ENCODE measurements around the gene TNF. TPM values are rescaled to one million over a fixed set of nuclear protein-coding genes. Genes with fewer than 3 reads are reported as not detected.
A peak's percentile ranks its signal among the peaks of the same experiment; 100 is the strongest.

Gene TNF
- total RNA-seq, 1 donor from 2014 or later: not detected

DNA sequence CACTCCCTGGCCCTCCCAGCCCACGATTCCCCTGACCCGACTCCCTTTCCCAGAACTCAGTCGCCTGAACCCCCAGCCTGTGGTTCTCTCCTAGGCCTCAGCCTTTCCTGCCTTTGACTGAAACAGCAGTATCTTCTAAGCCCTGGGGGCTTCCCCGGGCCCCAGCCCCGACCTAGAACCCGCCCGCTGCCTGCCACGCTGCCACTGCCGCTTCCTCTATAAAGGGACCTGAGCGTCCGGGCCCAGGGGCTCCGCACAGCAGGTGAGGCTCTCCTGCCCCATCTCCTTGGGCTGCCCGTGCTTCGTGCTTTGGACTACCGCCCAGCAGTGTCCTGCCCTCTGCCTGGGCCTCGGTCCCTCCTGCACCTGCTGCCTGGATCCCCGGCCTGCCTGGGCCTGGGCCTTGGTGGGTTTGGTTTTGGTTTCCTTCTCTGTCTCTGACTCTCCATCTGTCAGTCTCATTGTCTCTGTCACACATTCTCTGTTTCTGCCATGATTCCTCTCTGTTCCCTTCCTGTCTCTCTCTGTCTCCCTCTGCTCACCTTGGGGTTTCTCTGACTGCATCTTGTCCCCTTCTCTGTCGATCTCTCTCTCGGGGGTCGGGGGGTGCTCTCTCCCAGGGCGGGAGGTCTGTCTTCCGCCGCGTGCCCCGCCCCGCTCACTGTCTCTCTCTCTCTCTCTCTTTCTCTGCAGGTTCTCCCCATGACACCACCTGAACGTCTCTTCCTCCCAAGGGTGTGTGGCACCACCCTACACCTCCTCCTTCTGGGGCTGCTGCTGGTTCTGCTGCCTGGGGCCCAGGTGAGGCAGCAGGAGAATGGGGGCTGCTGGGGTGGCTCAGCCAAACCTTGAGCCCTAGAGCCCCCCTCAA is 3.1 kb upstream of the TNF start, which contains the start of gene LTA:
Gene LTA (plus strand): TSS at position 249 of the 871 bp plus-strand sequence. CDS start 454 bp downstream, at position 703.
- no peak for DNase-seq (ENCODE audit: low read depth)

DNA sequence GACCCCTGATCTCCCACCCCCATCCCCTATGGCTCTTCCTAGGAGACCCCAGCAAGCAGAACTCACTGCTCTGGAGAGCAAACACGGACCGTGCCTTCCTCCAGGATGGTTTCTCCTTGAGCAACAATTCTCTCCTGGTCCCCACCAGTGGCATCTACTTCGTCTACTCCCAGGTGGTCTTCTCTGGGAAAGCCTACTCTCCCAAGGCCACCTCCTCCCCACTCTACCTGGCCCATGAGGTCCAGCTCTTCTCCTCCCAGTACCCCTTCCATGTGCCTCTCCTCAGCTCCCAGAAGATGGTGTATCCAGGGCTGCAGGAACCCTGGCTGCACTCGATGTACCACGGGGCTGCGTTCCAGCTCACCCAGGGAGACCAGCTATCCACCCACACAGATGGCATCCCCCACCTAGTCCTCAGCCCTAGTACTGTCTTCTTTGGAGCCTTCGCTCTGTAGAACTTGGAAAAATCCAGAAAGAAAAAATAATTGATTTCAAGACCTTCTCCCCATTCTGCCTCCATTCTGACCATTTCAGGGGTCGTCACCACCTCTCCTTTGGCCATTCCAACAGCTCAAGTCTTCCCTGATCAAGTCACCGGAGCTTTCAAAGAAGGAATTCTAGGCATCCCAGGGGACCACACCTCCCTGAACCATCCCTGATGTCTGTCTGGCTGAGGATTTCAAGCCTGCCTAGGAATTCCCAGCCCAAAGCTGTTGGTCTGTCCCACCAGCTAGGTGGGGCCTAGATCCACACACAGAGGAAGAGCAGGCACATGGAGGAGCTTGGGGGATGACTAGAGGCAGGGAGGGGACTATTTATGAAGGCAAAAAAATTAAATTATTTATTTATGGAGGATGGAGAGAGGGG is 1.9 kb upstream of the TNF start:
- no peak for DNase-seq (ENCODE audit: low read depth)

DNA sequence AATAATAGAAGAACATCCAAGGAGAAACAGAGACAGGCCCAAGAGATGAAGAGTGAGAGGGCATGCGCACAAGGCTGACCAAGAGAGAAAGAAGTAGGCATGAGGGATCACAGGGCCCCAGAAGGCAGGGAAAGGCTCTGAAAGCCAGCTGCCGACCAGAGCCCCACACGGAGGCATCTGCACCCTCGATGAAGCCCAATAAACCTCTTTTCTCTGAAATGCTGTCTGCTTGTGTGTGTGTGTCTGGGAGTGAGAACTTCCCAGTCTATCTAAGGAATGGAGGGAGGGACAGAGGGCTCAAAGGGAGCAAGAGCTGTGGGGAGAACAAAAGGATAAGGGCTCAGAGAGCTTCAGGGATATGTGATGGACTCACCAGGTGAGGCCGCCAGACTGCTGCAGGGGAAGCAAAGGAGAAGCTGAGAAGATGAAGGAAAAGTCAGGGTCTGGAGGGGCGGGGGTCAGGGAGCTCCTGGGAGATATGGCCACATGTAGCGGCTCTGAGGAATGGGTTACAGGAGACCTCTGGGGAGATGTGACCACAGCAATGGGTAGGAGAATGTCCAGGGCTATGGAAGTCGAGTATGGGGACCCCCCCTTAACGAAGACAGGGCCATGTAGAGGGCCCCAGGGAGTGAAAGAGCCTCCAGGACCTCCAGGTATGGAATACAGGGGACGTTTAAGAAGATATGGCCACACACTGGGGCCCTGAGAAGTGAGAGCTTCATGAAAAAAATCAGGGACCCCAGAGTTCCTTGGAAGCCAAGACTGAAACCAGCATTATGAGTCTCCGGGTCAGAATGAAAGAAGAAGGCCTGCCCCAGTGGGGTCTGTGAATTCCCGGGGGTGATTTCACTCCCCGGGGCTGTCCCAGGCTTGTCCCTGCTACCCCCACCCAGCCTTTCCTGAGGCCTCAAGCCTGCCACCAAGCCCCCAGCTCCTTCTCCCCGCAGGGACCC is 981 bp upstream of the TNF start:
- DNase-seq (ENCODE audit: low read depth): no peak

DNA sequence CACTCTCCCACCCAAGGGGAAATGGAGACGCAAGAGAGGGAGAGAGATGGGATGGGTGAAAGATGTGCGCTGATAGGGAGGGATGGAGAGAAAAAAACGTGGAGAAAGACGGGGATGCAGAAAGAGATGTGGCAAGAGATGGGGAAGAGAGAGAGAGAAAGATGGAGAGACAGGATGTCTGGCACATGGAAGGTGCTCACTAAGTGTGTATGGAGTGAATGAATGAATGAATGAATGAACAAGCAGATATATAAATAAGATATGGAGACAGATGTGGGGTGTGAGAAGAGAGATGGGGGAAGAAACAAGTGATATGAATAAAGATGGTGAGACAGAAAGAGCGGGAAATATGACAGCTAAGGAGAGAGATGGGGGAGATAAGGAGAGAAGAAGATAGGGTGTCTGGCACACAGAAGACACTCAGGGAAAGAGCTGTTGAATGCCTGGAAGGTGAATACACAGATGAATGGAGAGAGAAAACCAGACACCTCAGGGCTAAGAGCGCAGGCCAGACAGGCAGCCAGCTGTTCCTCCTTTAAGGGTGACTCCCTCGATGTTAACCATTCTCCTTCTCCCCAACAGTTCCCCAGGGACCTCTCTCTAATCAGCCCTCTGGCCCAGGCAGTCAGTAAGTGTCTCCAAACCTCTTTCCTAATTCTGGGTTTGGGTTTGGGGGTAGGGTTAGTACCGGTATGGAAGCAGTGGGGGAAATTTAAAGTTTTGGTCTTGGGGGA is 754 bp downstream of the TNF start:
- no peak for DNase-seq (ENCODE audit: low read depth)

DNA sequence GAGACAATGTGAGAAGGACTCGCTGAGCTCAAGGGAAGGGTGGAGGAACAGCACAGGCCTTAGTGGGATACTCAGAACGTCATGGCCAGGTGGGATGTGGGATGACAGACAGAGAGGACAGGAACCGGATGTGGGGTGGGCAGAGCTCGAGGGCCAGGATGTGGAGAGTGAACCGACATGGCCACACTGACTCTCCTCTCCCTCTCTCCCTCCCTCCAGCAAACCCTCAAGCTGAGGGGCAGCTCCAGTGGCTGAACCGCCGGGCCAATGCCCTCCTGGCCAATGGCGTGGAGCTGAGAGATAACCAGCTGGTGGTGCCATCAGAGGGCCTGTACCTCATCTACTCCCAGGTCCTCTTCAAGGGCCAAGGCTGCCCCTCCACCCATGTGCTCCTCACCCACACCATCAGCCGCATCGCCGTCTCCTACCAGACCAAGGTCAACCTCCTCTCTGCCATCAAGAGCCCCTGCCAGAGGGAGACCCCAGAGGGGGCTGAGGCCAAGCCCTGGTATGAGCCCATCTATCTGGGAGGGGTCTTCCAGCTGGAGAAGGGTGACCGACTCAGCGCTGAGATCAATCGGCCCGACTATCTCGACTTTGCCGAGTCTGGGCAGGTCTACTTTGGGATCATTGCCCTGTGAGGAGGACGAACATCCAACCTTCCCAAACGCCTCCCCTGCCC is 1.7 kb downstream of the TNF start:
- no peak for DNase-seq (ENCODE audit: low read depth)

DNA sequence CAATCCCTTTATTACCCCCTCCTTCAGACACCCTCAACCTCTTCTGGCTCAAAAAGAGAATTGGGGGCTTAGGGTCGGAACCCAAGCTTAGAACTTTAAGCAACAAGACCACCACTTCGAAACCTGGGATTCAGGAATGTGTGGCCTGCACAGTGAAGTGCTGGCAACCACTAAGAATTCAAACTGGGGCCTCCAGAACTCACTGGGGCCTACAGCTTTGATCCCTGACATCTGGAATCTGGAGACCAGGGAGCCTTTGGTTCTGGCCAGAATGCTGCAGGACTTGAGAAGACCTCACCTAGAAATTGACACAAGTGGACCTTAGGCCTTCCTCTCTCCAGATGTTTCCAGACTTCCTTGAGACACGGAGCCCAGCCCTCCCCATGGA is 2.2 kb downstream of the TNF start:
- DNase-seq (ENCODE audit: low read depth): no peak

DNA sequence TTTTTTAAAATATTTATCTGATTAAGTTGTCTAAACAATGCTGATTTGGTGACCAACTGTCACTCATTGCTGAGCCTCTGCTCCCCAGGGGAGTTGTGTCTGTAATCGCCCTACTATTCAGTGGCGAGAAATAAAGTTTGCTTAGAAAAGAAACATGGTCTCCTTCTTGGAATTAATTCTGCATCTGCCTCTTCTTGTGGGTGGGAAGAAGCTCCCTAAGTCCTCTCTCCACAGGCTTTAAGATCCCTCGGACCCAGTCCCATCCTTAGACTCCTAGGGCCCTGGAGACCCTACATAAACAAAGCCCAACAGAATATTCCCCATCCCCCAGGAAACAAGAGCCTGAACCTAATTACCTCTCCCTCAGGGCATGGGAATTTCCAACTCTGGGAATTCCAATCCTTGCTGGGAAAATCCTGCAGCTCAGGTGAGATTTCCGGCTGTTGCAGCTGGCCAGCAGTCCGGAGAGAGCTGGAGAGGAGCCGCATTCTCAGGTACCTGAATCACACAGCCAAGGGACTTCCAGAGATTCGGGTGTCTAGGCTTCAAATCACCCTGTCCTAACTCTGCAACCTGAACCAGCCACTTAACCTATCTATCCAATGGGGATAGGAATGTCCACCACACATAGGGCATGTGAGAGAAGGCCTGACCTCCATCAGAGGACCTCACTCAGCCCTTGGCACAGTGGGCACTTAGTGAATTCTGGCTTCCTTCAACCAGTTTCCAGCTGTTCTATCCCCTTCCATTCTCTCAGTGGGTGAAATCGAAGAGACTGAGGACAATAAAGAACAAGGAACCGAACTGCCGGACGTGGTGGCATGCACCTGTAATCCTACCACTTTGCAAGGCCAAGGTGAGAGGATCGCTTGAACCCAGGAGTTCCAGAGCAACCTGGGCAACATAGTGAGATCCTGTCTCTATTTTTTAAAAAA is 3.1 kb downstream of the TNF start:
- no peak for DNase-seq (ENCODE audit: low read depth)

DNA sequence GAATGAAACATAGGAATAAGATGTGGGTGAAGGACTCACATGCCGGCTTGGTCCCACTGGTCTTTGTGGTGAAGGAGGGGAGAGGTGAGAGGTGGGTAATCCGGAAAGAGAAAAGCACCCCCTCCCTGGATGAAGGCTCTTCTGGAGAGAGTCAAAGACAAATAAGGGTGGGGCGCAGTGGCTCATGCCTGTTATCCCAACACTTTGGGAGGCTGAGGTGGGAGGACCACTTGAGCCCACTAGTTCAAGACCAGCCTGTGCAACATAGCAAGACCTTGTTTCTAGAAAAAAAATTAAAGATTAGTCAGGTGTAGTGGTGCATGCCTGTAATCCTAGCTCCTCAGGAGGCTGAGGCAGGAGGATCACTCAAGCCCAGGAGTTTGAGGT is 3.7 kb downstream of the TNF start:
- no peak for DNase-seq (ENCODE audit: low read depth)

DNA sequence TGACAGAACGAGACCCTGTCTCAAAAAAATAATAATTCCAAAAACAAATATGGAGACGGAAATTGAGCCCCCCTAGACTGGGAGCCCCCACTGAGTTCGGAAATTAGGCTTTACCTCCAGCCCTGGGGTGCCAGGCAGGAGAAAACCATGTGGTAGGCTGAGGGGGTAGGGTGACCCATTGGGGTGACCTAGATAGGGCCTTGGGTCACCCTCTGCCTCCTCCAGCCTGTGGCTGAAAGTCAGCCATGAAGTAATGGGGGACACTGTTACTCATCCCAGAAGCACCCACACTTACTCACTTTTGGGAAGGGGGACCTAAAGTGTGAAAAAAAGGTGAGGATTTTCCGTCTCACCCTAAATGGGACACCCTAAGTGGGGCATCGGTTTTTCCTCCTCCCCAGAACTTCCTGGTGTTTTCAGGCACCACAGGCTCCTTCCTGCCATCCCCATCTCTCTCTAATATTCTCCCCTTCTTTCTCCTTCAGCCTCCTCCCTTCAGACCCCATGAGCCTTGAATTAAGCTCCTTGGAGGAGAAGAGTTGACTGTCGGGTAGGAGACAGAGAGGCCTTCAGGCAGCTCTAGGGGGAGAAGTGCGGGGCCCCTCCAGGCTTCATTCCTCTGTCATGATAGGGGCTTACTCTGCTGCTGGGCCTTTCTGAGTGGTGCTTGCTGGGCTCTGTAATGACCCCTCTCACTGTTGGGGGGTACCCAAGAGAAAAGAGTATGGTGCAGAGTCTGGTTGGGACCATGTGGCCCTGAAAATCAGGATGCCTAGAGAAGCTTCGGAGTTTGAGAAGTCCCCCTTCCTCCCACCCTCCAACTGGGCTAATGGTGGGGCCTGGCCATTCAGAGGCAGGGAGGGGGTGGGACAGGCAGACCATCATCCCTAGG is 4.4 kb downstream of the TNF start:
- no peak for DNase-seq (ENCODE audit: low read depth)

DNA sequence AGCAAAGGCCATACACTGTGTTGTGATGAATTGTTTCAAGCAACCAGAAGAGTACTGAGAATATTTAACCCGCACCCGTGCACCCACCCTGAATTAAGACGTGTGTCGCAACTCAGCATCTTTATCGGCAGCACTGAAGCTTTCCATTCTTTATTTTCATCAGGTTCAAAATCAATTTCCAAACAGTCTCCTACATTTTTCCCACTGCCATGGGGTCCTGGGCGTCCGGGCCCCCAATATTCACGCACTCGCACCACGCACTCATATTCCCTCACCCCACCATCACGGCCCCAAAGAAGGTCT is 5.0 kb downstream of the TNF start:
- DNase-seq (ENCODE audit: low read depth): no peak

DNA sequence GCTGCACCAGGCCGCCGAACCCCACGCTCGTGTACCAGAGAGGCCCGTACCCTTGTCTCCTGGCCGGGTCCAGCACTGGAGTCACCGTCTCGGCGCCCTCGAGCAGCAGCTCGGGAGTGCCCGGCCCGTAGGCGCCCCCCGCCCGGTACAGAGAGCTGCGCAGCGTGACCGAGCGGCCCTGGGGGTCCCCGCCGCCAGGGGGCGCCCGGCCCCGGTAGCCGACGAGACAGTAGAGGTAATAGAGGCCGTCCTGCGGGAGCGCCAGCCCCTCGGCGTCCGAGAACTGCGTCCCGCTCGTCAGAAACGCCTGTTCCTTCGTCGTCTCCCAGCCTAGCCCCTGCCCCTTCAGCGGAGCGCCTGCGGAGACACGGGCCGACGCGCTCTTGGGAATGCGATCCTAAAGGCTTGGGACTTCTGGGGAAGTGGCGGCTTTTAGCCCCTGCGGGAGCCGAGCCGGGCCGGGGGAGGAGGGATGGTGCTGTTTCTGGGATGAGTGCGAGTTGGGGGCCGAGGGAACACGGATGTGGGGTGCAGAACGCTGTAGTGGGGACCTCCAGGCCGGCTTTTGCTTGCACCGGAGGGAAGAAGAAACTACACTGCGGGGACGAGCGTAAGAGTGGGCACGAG is 5.6 kb downstream of the TNF start:
- DNase-seq (ENCODE audit: low read depth): peak; percentile 82

DNA sequence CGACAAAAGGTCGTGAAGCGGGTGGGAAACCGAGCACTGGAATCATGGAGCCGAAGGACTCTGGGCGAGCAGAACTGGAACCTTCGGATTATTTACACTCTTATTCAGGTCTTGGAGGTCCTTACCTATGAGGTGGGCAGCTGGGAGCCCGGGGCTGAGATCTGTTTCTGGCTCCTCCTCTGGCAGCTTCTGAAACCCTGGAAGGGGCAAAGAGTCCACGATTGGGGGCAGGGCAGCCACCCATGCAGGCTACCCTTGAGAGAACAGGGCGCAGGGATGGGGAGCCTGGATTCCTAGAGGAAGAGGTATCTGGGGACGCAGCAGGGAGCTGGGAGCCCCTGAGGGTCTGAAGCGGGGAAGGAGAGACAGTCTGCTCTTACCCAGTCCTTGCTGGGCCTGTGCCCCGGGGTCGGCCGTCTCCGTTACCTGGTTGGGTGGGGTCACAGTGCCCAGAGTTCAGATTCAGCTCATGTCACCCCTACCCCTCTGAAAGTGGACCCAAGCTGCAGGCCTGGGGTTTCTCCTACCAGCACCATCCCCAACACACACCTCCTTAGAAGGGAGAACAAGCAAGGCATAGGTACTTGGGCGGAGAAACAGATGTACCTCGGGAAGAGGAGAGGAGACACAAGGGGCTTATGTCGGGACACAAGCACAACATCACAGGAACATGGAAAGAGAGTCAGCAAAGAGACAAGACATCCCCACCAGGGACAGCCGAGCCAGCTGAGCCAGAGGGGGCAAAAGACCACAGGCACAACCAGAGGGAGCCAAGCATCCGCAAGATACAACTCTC is 6.3 kb downstream of the TNF start:
- DNase-seq (ENCODE audit: low read depth): no peak

DNA sequence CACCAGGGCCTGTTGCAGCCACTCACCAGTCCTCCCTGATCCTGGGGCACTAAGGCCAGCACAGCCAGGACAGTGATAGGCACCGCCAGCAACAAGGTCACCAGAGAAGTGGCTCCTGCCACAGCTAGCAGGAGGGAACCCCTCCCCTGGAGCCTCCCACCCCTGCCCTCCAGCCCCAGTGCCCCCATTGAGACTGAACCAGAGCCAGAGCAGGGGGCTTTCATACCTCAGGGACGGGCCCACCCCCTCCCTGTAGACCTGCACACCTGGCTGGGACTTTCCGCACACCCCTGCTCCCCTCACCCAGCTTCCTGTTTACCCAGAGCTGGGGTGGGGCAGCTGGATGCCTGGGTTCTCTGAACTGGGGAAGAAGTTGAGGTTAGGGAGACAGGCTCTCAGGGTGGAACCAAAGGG is 6.9 kb downstream of the TNF start, which contains the start of gene LTB:
Gene LTB (minus strand): TSS at position 195 of the 414 bp plus-strand sequence. CDS start 7 bp downstream, at position 188.
- no peak for DNase-seq (ENCODE audit: low read depth)

DNA sequence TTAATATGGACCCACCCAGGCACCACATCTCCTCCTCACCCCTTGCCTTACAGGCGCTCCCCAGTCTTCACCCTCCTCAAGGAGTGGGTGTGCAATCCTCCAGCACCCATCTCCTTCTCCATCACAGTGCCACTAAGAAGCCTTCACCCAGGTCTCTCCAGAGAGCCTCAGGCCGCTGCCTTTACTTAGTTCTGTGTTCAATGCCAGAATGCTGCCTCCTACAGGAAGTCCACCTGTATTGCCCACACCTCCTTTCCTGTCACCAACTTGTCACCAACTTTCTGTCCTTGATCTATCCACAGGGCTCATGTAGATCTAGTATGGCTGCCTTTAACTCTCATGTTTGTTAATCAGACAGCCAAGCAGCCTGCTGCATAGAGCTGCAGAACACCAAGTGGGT is 10.1 kb downstream of the TNF start:
- DNase-seq (ENCODE audit: low read depth): no peak

DNA sequence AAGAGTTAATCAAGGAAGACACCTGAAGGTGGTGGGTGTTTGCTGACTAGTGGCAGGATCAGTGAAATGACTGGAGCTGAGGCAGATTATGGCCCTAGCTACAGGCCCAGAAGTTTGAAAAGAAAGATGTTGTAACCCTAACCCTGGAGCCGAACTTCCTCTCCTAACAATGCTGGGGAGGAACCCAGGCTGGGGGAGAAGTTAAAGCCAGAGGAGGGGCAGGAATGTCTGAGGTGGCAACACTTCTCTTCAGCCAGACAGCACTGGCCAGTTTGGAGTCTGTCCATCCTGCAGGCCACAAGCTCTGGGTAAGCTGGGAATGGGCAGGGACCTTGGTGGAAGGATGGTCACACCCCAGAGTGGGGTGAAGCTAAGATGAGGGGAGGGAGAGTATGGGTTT is 10.6 kb downstream of the TNF start, which contains the start of gene LST1:
Gene LST1 (plus strand): TSS at position 270 of the 400 bp plus-strand sequence. CDS start 1,023 bp downstream, outside the sequence.
- DNase-seq (ENCODE audit: low read depth): no peak

DNA sequence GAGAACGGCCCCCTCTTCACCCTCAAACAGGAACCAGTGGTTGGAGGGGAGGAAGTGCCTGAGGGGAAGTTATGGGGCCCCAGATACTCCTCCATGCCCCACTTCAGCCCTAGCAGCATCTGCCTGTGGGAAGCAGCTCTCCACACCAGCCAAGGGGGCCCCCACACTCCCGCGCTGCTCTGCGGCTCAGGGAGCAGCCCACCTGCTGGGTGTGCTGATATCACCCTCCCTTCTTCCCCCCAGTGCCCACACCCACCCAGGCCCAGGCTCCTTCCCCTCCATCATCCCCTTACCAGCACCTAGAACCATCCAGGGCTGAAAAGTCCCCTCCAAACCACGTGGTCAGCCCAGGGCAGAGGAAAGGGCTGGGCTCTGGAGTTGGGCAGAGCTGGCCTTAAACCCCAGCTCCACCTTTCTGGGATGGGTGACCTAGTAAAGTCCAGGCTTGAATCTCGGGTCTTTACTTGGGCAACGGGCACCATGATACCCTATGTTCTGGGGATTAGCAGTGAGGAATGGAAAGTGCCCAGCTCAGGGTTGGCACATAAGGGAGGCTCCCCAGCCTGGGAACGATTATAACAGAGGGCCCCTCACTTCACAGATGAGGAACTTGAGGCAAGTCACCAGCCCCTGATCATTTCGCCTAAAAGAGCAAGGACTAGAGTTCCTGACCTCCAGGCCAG is 11.4 kb downstream of the TNF start:
- DNase-seq (ENCODE audit: low read depth): no peak
